Mesenchymal stem cell (in vitro differentiated cells and primary cell): ENCODE measurements around the gene MST1.

ENCODE experiments used
- DNase-seq: peaks from one replicate; pipeline ENCODE4 v3.0.0-alpha.2; 2013
- H2AFZ ChIP-seq: one replicate; pipeline ENCODE4 v1.6.1; 2013; ENCODE audit warnings: low read depth, mild to moderate bottlenecking, control low read depth, inconsistent platforms, low read length, moderate library complexity
- H2AK5ac ChIP-seq: 2 replicates; pipeline ENCODE4 v1.6.1; 2013; ENCODE audit warnings: low read length, moderate library complexity, mild to moderate bottlenecking, inconsistent platforms; ENCODE audit not compliant: severe bottlenecking
- H2BK120ac ChIP-seq: one replicate; pipeline ENCODE4 v1.6.1; 2013; ENCODE audit warnings: low read depth, mild to moderate bottlenecking, inconsistent platforms, low read length, moderate library complexity
- H2BK12ac ChIP-seq, 2 experiments: one replicate each; pipeline ENCODE4 v1.6.1; 2013; ENCODE audit warnings: inconsistent platforms in 2 of 2, low read length in 2 of 2, mild to moderate bottlenecking in 2 of 2, moderate library complexity in 2 of 2, control low read depth in 1 of 2
- H2BK15ac ChIP-seq: one replicate; pipeline ENCODE4 v1.6.1; 2013; ENCODE audit warnings: mild to moderate bottlenecking, low read depth, inconsistent platforms; ENCODE audit not compliant: poor library complexity, severe bottlenecking
- H2BK5ac ChIP-seq: 2 replicates; pipeline ENCODE4 v1.6.1; 2013; ENCODE audit warnings: low read depth, mild to moderate bottlenecking, low read length, control low read depth, inconsistent platforms; ENCODE audit not compliant: poor library complexity, severe bottlenecking
- H3K14ac ChIP-seq, 2 experiments: one replicate each; pipeline ENCODE4 v1.6.1; 2013; ENCODE audit warnings: inconsistent platforms in 2 of 2, low read length in 2 of 2, control low read depth in 1 of 2, mild to moderate bottlenecking in 1 of 2, moderate library complexity in 1 of 2
- H3K18ac ChIP-seq, 2 experiments: one replicate each; pipeline ENCODE4 v1.6.1; 2013; ENCODE audit warnings: inconsistent platforms in 2 of 2, low read length in 2 of 2, control low read depth in 1 of 2, low read depth in 1 of 2, mild to moderate bottlenecking in 1 of 2
- H3K23ac ChIP-seq, 2 experiments: one replicate each; pipeline ENCODE4 v1.6.1; 2013; ENCODE audit warnings: inconsistent platforms in 2 of 2, low read length in 2 of 2, mild to moderate bottlenecking in 2 of 2, moderate library complexity in 2 of 2, control low read depth in 1 of 2
- H3K27ac ChIP-seq: 2 replicates; pipeline ENCODE4 v1.5.1; 2013; ENCODE audit warnings: mild to moderate bottlenecking, moderate library complexity, low read length, control low read depth, inconsistent platforms; ENCODE audit not compliant: poor library complexity, severe bottlenecking
- H3K27me3 ChIP-seq, 2 experiments: 2 replicates each; pipeline versions ENCODE4 v1.6.1 to v1.7.0; 2013; ENCODE audit warnings: low read length in 2 of 2, mild to moderate bottlenecking in 2 of 2, moderate library complexity in 2 of 2, control low read depth in 1 of 2, inconsistent platforms in 1 of 2; ENCODE audit not compliant: control insufficient read depth in 1 of 2, insufficient read depth in 1 of 2
- H3K36me3 ChIP-seq, 2 experiments: 2 replicates each; pipeline versions ENCODE4 v1.6.1 to v1.7.0; 2013; ENCODE audit warnings: low read length in 2 of 2, control low read depth in 1 of 2, inconsistent platforms in 1 of 2, low read depth in 1 of 2, mild to moderate bottlenecking in 1 of 2; ENCODE audit not compliant: insufficient read depth in 2 of 2, control insufficient read depth in 1 of 2
- H3K4ac ChIP-seq, 2 experiments: one replicate each; pipeline ENCODE4 v1.6.1; 2013; ENCODE audit warnings: inconsistent platforms in 2 of 2, low read length in 2 of 2, mild to moderate bottlenecking in 2 of 2, moderate library complexity in 2 of 2, control low read depth in 1 of 2, low read depth in 1 of 2
- H3K4me1 ChIP-seq: 2 replicates; pipeline ENCODE4 v1.6.1; 2013; ENCODE audit warnings: low read depth, low read length, control low read depth; ENCODE audit not compliant: control insufficient read depth, insufficient read depth
- H3K4me2 ChIP-seq: 2 replicates; pipeline ENCODE4 v1.6.1; 2013; ENCODE audit warnings: low read length, mild to moderate bottlenecking, inconsistent platforms; ENCODE audit not compliant: poor library complexity, severe bottlenecking
- H3K4me3 ChIP-seq, 2 experiments: 2 replicates each; pipeline versions ENCODE4 v1.5.1 to v1.7.0; 2013; ENCODE audit warnings: low read length in 2 of 2, mild to moderate bottlenecking in 2 of 2, control low read depth in 1 of 2, low read depth in 1 of 2; ENCODE audit not compliant: insufficient read depth in 1 of 2
- H3K79me1 ChIP-seq: replicated peaks from 2 replicates; pipeline ENCODE4 v1.6.1; 2013; ENCODE audit warnings: mild to moderate bottlenecking, control low read depth, low read length, inconsistent platforms; ENCODE audit not compliant: poor library complexity, severe bottlenecking
- H3K9ac ChIP-seq: 2 replicates; pipeline ENCODE4 v1.7.0; 2013; ENCODE audit warnings: mild to moderate bottlenecking, low read length, moderate library complexity
- H3K9me3 ChIP-seq: 2 replicates; pipeline ENCODE4 v1.7.0; 2013; ENCODE audit warnings: mild to moderate bottlenecking, low read length; ENCODE audit not compliant: control insufficient read depth
- H4K8ac ChIP-seq: one replicate; pipeline ENCODE4 v1.6.1; 2013; ENCODE audit warnings: inconsistent platforms, mild to moderate bottlenecking, low read length, moderate library complexity
- H4K91ac ChIP-seq: one replicate; pipeline ENCODE4 v1.6.1; 2013; ENCODE audit warnings: mild to moderate bottlenecking, low read length, inconsistent platforms
- WGBS: methylation state at CpG from one replicate; pipeline ENCODE4 v1.1.7; 2013; ENCODE audit warnings: mixed read lengths; 5-methylcytosine and 5-hydroxymethylcytosine counted together

The MST1 gene

GRCh38 chr3:49656541-49657112 lies 32.6 kb downstream of the MST1 start:
- no peak overlapping the region for H3K4me2 ChIP-seq
- H4K91ac ChIP-seq: no peak overlapping the region
- no peak overlapping the region for H2BK12ac ChIP-seq
- H3K14ac ChIP-seq: no peak overlapping the region
- no peaks in the 10 kb centered on the region for H3K79me1 ChIP-seq
- H3K23ac ChIP-seq: no peak overlapping the region
- no peak overlapping the region for H2BK120ac ChIP-seq
- DNase-seq: no peak
- H3K27ac ChIP-seq: no peak overlapping the region
- H3K18ac ChIP-seq: no peak overlapping the region
- H2BK5ac ChIP-seq: no peak overlapping the region
- no peak overlapping the region for H2AK5ac ChIP-seq
- no peaks in the 10 kb centered on the region for H3K36me3 ChIP-seq
- no peak overlapping the region for H3K4me3 ChIP-seq
- H3K27me3 ChIP-seq: peaks cover 4 to 70% of the 10 kb centered on the region in 2 experiments
- H4K8ac ChIP-seq: no peak overlapping the region
- peaks cover 2% of the 10 kb centered on the region for H3K4me1 ChIP-seq
- 86% methylated on average over 18 of the region's 18 CpGs for WGBS
- no peak overlapping the region for H2BK15ac ChIP-seq
- H3K4ac ChIP-seq: no peak overlapping the region
- H2AFZ ChIP-seq: no peak overlapping the region
- H3K9ac ChIP-seq: no peak overlapping the region
- H3K9me3 ChIP-seq: no peaks in the 10 kb centered on the region

DNA sequence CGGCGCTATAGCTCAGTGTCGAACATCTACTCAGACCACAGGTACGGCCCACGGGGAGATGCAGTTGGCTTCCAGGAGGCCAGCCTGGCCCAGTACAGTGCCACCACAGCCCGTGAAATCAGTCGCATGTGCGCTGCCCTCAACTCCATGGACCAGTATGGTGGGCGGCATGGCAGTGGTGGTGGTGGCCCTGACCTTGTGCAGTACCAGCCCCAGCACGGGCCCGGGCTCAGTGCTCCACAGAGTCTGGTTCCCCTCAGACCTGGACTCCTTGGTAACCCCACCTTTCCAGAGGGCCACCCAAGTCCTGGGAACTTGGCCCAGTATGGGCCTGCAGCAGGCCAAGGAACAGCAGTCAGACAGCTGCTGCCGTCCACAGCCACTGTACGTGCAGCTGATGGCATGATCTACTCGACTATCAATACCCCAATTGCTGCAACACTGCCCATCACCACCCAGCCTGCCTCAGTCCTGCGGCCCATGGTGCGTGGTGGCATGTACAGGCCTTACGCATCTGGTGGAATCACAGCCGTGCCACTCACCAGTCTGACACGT lies 33.5 kb downstream of the MST1 start:
- Histone ChIP-seq H4K8ac (no peak overlapping the region), H2BK15ac (no peak overlapping the region), H2AK5ac (no peak overlapping the region), H3K4me1 (no peaks in the 10 kb centered on the region), H3K27me3 (peaks cover 4 to 74% of the 10 kb centered on the region in 2 experiments), H4K91ac (no peak overlapping the region), H2BK5ac (no peak overlapping the region), H3K9ac (no peak overlapping the region), H2BK120ac (no peak overlapping the region), H3K79me1 (no peaks in the 10 kb centered on the region), H3K27ac (no peak overlapping the region), H2AFZ (no peak overlapping the region), H3K14ac (no peak overlapping the region), H3K18ac (no peak overlapping the region), H3K4me2 (no peak overlapping the region), H3K23ac (no peak overlapping the region), H2BK12ac (no peak overlapping the region), H3K9me3 (no peaks in the 10 kb centered on the region), H3K36me3 (no peaks in the 10 kb centered on the region), H3K4me3 (no peak overlapping the region), H3K4ac (no peak overlapping the region)
- 95% methylated on average over 19 of the region's 19 CpGs for WGBS
- DNase-seq: no peak

DNA sequence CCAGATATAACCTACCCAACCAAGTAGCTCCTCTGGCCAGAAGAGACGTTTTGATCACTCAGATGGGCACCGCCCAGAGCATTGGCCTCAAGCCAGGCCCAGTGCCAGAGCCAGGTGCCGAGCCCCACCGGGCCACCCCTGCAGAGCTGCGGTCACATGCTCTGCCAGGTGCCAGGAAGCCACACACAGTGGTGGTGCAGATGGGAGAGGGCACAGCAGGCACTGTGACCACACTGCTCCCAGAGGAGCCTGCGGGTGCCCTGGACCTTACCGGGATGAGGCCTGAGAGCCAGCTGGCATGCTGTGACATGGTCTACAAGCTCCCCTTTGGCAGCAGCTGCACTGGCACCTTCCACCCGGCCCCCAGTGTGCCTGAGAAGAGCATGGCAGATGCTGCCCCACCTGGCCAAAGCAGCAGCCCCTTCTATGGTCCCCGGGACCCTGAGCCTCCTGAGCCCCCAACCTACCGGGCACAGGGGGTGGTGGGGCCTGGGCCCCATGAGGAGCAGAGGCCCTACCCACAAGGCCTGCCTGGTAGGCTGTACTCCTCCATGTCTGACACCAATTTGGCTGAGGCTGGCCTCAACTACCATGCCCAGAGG lies 34.2 kb downstream of the MST1 start:
- Histone ChIP-seq H4K91ac (no peak overlapping the region), H2BK120ac (no peak overlapping the region), H2AK5ac (no peak overlapping the region), H3K9ac (no peak overlapping the region), H3K79me1 (no peaks in the 10 kb centered on the region), H3K36me3 (no peaks in the 10 kb centered on the region), H3K18ac (no peak overlapping the region), H3K4me3 (no peak overlapping the region), H3K14ac (no peak overlapping the region), H3K4me2 (no peak overlapping the region), H3K4me1 (no peaks in the 10 kb centered on the region), H4K8ac (no peak overlapping the region), H3K27me3 (peaks cover 4 to 70% of the 10 kb centered on the region in 2 experiments), H2AFZ (no peak overlapping the region), H2BK12ac (no peak overlapping the region), H3K27ac (no peak overlapping the region), H3K4ac (no peak overlapping the region), H3K9me3 (no peaks in the 10 kb centered on the region), H2BK15ac (no peak overlapping the region), H3K23ac (no peak overlapping the region), H2BK5ac (no peak overlapping the region)
- 85% methylated on average over 10 of the region's 10 CpGs for WGBS
- no peak for DNase-seq

GRCh38 chr3:49654176-49654825 lies 35.0 kb downstream of the MST1 start:
- H3K4me3 ChIP-seq: no peak overlapping the region
- peaks cover 4 to 63% of the 10 kb centered on the region in 2 experiments for H3K27me3 ChIP-seq
- no peak overlapping the region for H2BK12ac ChIP-seq
- H3K9me3 ChIP-seq: no peaks in the 10 kb centered on the region
- H3K79me1 ChIP-seq: no peaks in the 10 kb centered on the region
- H4K91ac ChIP-seq: no peak overlapping the region
- no peak overlapping the region for H2BK5ac ChIP-seq
- DNase-seq: no peak
- no peak overlapping the region for H3K4me2 ChIP-seq
- H3K23ac ChIP-seq: no peak overlapping the region
- H2BK120ac ChIP-seq: no peak overlapping the region
- H3K9ac ChIP-seq: no peak overlapping the region
- H3K4me1 ChIP-seq: peaks cover 5% of the 10 kb centered on the region
- H3K14ac ChIP-seq: no peak overlapping the region
- H3K18ac ChIP-seq: no peak overlapping the region
- H2AK5ac ChIP-seq: no peak overlapping the region
- WGBS: 91% methylated on average over 17 of the region's 17 CpGs
- no peaks in the 10 kb centered on the region for H3K36me3 ChIP-seq
- no peak overlapping the region for H3K27ac ChIP-seq
- H2AFZ ChIP-seq: no peak overlapping the region
- H2BK15ac ChIP-seq: no peak overlapping the region
- H4K8ac ChIP-seq: no peak overlapping the region
- no peak overlapping the region for H3K4ac ChIP-seq
